ENCODE results near the gene SYNGR2. TPM values are rescaled to one million over a fixed set of nuclear protein-coding genes. Genes with fewer than 3 reads are reported as not detected.
"Not testable (repeated sequence)": the region's sequence is repeated elsewhere in the genome, so short reads cannot be mapped to it uniquely, and the experiment has no call there.

The SYNGR2 gene
- total RNA-seq, 1 donor from 2014 or later, result 35.8 TPM

- no peak for DNase-seq (ENCODE audit: low read depth, low spot score)
Observed at GRCh38 chr17:78130090-78130436, 38.3 kb upstream of the SYNGR2 start.

DNA sequence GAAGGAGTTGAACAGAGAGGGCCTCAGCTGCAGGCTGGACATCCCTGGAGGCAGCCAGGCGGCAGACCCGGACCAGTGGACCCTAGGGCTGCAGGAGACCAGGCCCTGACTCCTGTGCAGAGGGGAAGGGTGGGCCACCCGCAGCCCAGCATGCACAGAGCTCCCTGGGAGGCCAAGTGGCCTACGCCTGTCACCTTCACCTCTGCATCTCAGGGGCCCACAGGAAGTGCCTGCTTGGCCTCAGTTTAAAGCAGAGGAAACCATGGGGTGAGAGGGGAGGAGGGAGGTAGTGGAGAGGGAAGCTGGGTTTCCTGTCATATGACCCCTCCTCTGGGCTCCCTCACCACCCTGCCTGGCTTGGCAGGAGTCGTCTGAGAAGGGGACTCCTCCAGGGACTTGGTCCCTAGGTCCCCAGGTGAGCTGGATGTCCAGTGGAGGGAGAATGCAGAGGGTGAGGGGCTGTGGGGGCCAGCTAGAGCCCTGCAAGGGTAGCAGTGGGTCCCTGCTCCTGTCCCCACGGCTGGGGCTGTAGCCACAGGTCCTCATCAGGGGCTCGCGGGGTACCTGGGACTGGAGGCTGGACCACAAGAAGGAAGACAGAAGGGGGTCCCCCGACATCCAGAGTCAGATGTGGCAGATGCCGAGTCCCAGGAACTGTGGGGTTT, 37.8 kb upstream of the SYNGR2 start, which contains the start of gene TMC8:
Gene TMC8, plus strand, starts transcription at position 335 of the 665 bp plus-strand sequence. CDS start 818 bp downstream, outside the sequence.
- DNase-seq (ENCODE audit: low read depth, low spot score), result no peak

GRCh38 chr17:78131172-78132083, 37.0 kb upstream of the SYNGR2 start:
- no peak for DNase-seq (ENCODE audit: low read depth, low spot score)

DNA sequence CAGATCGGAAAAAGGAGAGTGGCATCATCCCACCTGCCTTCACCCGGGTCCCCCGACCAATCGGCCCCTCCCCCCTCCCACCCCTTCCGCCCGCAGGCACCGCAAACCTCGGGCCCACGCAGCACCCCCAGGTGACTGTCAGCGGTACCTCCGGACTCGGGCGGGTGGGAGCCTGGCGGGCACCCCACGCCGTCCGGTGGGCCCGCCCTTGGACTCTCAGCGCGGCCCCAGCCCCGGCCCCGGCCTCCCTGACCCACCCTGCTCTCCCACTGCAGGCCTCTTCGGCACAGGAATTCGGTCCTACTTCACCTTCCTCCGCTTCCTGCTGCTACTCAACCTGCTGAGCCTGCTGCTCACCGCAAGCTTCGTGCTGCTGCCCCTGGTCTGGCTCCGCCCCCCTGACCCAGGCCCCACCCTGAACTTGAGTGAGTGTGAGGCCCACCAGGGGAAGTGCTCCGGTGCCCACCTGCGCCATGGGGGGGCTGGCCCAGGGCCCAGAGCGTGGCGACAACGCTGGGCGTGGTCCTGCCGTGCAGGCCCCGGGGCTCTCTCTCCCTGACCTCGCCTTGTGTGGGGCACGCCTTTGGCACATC, 36.2 kb upstream of the SYNGR2 start:
- no peak for DNase-seq (ENCODE audit: low read depth, low spot score)

GRCh38 chr17:78132767-78133178, 35.6 kb upstream of the SYNGR2 start:
- DNase-seq (ENCODE audit: low read depth, low spot score), result no peak

DNA sequence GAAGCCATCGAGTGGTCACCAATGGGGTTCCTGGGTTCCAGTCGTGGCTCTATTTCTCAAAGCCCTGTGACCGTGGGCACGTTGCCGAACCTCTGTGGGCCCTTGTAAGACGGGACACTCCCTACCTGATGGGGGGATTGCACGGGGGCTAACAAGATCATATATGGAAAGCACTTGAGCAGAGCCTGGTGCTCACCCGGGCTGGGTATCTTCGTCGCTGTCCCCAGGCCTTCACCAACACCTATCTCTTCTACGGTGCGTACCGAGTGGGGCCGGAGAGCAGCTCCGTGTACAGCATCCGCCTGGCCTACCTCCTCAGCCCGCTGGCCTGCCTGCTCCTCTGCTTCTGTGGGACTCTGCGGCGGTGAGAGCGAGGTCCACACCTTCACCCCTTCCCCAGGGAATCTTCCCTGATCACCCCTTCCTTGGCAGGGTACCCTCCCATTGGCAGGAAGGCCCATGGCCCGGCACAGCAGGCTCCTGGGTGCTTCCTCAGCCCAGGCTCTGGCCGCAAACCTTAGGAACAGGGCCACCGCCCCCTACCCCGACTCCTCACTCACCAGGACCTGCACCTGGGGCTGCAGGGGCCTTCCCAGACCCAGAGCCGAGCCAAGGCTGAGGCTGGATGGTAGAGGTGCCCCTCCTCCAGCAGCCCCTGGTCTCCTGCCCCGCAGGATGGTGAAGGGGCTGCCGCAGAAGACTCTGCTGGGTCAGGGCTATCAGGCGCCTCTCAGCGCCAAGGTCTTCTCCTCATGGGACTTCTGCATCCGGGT, 35.0 kb upstream of the SYNGR2 start:
- DNase-seq (ENCODE audit: low read depth, low spot score), result no peak

DNA sequence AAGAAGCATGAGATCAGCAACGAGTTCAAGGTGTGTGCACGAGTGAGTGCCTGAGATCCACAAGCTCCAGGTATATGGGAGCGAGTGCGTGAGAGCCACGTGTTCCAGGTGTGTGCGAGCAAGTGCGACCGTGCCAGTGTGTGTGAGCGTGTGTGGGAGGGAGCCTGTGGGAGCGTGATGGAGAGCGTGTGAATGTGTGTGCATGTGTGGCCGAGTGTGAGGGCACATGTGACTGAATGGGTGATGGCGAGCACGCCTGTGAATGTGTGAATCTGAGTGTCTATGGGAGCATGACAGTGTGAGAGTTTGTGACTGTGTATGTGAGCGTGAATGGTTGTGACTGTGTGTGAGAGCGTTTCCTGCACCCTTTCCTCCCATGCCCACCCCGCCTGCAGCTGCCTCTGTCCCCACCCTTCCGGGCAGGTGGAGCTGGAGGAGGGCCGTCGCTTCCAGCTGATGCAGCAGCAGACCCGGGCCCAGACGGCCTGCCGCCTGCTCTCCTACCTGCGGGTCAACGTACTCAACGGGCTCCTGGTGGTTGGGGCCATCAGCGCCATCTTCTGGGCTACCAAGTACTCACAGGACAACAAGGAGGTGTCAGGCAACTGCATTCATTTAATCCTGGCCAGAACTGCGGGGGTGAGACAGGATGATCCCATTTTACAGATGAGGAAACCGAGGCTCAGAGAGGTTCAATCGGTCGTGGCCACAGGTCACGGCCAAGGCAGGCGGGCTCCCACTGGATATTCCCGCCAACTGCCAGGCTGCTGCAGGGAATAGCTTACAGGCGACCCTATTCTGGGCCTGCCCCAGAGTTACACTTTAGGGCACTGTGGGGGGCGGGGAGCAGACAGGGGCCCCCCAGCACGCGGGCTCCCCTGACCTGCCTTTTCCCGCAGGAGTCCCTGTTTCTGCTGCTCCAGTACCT, 34.1 kb upstream of the SYNGR2 start:
- DNase-seq (ENCODE audit: low read depth, low spot score), result no peak

- no peak for DNase-seq (ENCODE audit: low read depth, low spot score)
Observed at GRCh38 chr17:78134899-78135385, 33.4 kb upstream of the SYNGR2 start.

- no peak for DNase-seq (ENCODE audit: low read depth, low spot score)
Observed at GRCh38 chr17:78135858-78136500, 32.4 kb upstream of the SYNGR2 start.

GRCh38 chr17:78137392-78138203, 30.8 kb upstream of the SYNGR2 start:
- no peak for DNase-seq (ENCODE audit: low read depth, low spot score)

DNA sequence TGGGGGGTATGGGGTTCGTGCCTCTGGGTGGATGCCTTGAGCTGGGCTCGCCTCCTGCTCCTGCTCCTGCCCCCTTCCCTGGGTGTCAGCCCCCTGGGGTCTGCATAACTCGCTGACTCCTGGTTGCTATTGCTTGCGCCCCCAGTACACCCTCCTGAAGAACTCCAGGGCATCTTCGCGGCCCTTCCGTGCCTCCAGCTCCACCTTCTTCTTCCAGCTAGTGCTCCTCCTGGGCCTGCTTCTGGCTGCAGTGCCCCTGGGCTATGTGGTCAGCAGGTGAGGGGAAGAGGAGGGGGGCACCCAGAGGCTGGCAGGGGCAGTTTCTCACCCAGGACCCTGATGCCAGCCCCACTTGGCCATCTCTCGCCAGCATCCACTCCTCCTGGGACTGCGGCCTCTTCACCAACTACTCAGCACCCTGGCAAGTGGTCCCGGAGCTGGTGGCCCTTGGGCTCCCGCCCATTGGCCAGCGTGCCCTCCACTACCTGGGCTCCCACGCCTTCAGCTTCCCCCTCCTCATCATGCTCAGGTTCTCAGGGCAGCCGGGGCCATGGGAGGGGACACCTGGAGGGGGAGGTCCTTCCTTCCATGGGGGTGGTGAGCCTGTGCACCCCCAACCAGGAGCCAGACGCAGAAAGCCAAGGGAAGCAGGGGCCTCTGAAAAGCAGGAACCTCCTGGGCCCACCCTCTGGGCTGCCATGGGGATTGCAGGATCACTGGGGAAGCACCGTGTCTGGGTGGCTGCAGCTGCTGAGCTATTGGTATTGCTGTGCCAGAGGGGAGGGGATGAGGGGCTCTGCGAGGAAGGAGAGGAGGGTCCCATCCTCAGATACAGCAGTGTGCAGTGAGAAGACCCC, 29.9 kb upstream of the SYNGR2 start:
- DNase-seq (ENCODE audit: low read depth, low spot score), result no peak

DNA sequence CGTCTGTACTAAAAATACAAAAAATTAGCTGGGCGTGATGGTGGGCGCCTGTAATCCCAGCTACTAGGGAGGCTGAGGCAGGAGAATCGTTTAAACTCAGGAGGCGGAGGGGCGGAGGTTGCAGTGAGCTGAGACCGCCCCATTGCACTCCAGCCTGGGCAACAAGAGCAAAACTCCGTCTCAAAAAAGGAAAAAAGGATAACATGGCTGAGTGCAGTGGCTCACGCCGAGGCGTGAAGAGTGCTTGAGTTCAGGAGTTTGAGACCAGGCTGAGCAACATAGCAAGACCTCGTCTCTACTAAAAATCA, 28.6 kb upstream of the SYNGR2 start:
- not testable (repeated sequence) for DNase-seq (ENCODE audit: low read depth, low spot score)

- DNase-seq (ENCODE audit: low read depth, low spot score), result peak; percentile 48
Observed at GRCh38 chr17:78140169-78141051, 28.0 kb upstream of the SYNGR2 start.

- DNase-seq (ENCODE audit: low read depth, low spot score), result no peak
Observed at GRCh38 chr17:78141437-78142118, 26.8 kb upstream of the SYNGR2 start.

DNA sequence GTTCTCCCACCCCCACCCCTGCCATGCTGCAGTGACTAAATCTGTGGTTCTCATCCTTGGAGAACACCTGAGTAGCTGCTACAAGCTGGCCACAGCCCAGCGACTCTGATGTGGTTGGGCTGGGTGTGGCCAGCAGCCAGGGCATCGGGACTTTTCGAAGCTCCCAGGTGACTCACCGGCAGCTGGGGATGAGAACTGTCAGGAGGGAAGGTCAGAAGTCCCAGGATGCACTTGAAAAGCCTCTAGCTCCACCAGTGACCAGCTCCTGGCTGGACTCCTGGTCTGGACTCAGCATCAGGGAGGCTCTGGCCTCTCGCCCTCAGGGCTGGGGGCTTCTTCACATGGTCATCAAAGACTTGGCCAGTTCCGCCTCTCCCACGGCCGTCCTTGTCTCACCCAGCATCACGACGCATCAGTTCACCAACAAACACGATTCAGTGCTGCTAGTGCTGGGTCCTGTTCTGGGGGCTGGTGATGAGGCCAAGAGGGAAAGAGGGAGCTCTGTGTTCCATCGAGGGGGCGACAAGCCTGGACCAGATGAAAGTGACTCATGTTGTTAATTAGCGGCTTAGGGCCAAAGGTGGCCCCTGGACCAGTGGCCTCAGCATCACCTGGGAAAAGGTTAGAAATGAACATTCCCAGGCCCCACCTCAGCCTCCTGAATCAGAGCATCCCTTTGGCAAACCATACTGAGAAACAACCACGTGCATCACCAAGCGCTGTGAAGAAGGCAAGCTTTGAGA, 26.1 kb upstream of the SYNGR2 start:
- no peak for DNase-seq (ENCODE audit: low read depth, low spot score)
